B cell (primary cell): Measurements from ENCODE around the gene GMPPA. TPM values are rescaled to one million over a fixed set of nuclear protein-coding genes. Genes with fewer than 3 reads are reported as not detected.

ENCODE experiments used
- ATAC-seq: fragments of 200-7000 bp; cut with Tn5 transposase; one replicate; pipeline ENCODE4 v1.10.0; 2021; ENCODE audit warnings: low read depth, mild to moderate bottlenecking, moderate number of reproducible peaks, moderate library complexity
- CTCF ChIA-PET: fragments of 350-600 bp; sonication (Branson Sonifier 250); formaldehyde crosslinking; loops from one replicate; lab custom pipeline; 2021; ENCODE audit warnings: antibody characterized with exemption, inconsistent platforms; lab: Charles Lee
- POLR2A ChIA-PET: fragments of 350-600 bp; sonication (Branson Sonifier 250); formaldehyde crosslinking; loops from one replicate; lab custom pipeline; 2021; ENCODE audit warnings: antibody characterized with exemption; lab: Charles Lee
- DNase-seq: peaks from one replicate; pipeline ENCODE4 v3.0.0; 2013
- H2AFZ ChIP-seq: 2 replicates; pipeline ENCODE4 v1.6.1; 2012; ENCODE audit warnings: mild to moderate bottlenecking, low read depth, low read length; ENCODE audit not compliant: insufficient read depth, poor library complexity, severe bottlenecking
- H3K27ac ChIP-seq, 2 donors: 1 replicate in 1 of 2; 2 replicates in 1 of 2; pipeline ENCODE4 v1.5.1; 2012 to 2013; ENCODE audit warnings: low read length in 2 of 2, mild to moderate bottlenecking in 2 of 2, moderate library complexity in 1 of 2
- H3K27me3 ChIP-seq, 4 experiments: fragments of 200-600 bp in 1 of 4; sonication (generic) in 1 of 4; replicated peaks in 1 of 4; 1 replicate in 2 of 4; 2 replicates in 2 of 4; pipeline versions ENCODE4 v1.6.1 to v1.7.0; 2013 to 2016; ENCODE audit warnings: low read length in 3 of 4, mild to moderate bottlenecking in 2 of 4, mixed read lengths in 1 of 4, moderate library complexity in 1 of 4; ENCODE audit not compliant: insufficient read depth in 4 of 4, control insufficient read depth in 3 of 4; ENCODE audit errors: control extremely low read depth in 1 of 4
- H3K36me3 ChIP-seq, 2 experiments: replicated peaks in 1 of 2; 1 replicate in 1 of 2; 2 replicates in 1 of 2; pipeline versions ENCODE4 v1.6.1 to v1.7.1; 2013; ENCODE audit warnings: low read length in 1 of 2; ENCODE audit not compliant: insufficient read depth in 2 of 2, control insufficient read depth in 1 of 2; ENCODE audit errors: control extremely low read depth in 1 of 2, extremely low read depth in 1 of 2
- H3K4me1 ChIP-seq, 2 donors: fragments of 200-600 bp in 1 of 2; sonication (generic) in 1 of 2; 1 replicate in 1 of 2; 2 replicates in 1 of 2; pipeline versions ENCODE4 v1.5.1 to v1.6.1; 2013 to 2017; ENCODE audit warnings: low read length in 2 of 2; ENCODE audit not compliant: control insufficient read depth in 2 of 2, insufficient read depth in 2 of 2
- H3K4me2 ChIP-seq: replicated peaks from 2 replicates; pipeline ENCODE3; 2012; ENCODE audit warnings: mild to moderate bottlenecking, low read depth, low read length; ENCODE audit not compliant: poor library complexity, severe bottlenecking
- H3K4me3 ChIP-seq, 5 experiments: fragments of 200-600 bp in 1 of 5; sonication (generic) in 1 of 5; 1 replicate in 3 of 5; 2 replicates in 2 of 5; pipeline versions ENCODE4 v1.5.1 to v1.7.0; 2011 to 2016; ENCODE audit warnings: low read length in 4 of 5, mild to moderate bottlenecking in 4 of 5, low read depth in 2 of 5, control low read depth in 1 of 5, moderate library complexity in 1 of 5; ENCODE audit not compliant: insufficient read depth in 1 of 5; ENCODE audit errors: control extremely low read depth in 1 of 5, extremely low read depth in 1 of 5
- H3K79me2 ChIP-seq: fragments of 200-600 bp; sonication (generic); one replicate; pipeline ENCODE4 v1.6.0; 2016; ENCODE audit warnings: low read length; ENCODE audit not compliant: control insufficient read depth, insufficient read depth
- H3K9ac ChIP-seq: fragments of 200-600 bp; sonication (generic); 2 replicates; pipeline ENCODE4 v1.6.1; 2017; ENCODE audit warnings: mild to moderate bottlenecking, low read length, moderate library complexity
- H3K9me3 ChIP-seq, 3 donors: one replicate each; pipeline versions ENCODE4 v1.6.1 to v1.7.1; 2013; ENCODE audit warnings: low read length in 2 of 3; ENCODE audit not compliant: control insufficient read depth in 2 of 3, insufficient read depth in 1 of 3; ENCODE audit errors: control extremely low read depth in 1 of 3
- H4K20me1 ChIP-seq: 2 replicates; pipeline ENCODE4 v1.6.0; 2012; ENCODE audit warnings: mild to moderate bottlenecking, low read length; ENCODE audit not compliant: insufficient read depth, control insufficient read depth, poor library complexity, severe bottlenecking
- H3K27ac Mint-ChIP-seq: one replicate; pipeline ENCODE4 v1.8.0; 2021; ENCODE audit warnings: mixed read lengths
- H3K27me3 Mint-ChIP-seq: one replicate; pipeline ENCODE4 v1.8.0; 2021; ENCODE audit warnings: mixed read lengths
- H3K4me1 Mint-ChIP-seq: one replicate; pipeline ENCODE4 v1.8.0; 2021; ENCODE audit warnings: mixed read lengths
- H3K4me3 Mint-ChIP-seq: one replicate; pipeline ENCODE4 v1.8.0; 2021; ENCODE audit warnings: mixed read lengths
- H3K9me3 Mint-ChIP-seq: one replicate; pipeline ENCODE4 v1.8.0; 2022; ENCODE audit warnings: mixed read lengths; ENCODE audit not compliant: insufficient read depth
- CTCF ChIP-seq: fragments of 200-600 bp; IDR thresholded peaks from one replicate; pipeline ENCODE4 v1.8.0; 2022; ENCODE audit warnings: antibody characterized with exemption, mild to moderate bottlenecking
- EZH2 ChIP-seq: IDR thresholded peaks from 2 replicates; pipeline ENCODE4 v1.6.1; 2012; ENCODE audit warnings: borderline replicate concordance, low read depth, mild to moderate bottlenecking, moderate library complexity, low read length; ENCODE audit not compliant: insufficient read depth, poor library complexity, severe bottlenecking
- WGBS: methylation state at CpG from one replicate; pipeline ENCODE4 v1.1.5; 2013; ENCODE audit warnings: missing lambda C conversion rate; ENCODE audit not compliant: insufficient coverage; 5-methylcytosine and 5-hydroxymethylcytosine counted together
- intact Hi-C: fragments of 100-400 bp; cut with micrococcal nuclease; formaldehyde crosslinking; loops from one replicate; pipeline ENCODE4 v1.10.0; 2022
- polyA plus RNA-seq: library from polyadenylated mRNA; depleted of rRNA; stranded (reverse); fragments of >200 nt; gene quantifications from 2 replicates; pipeline ENCODE4 v1.2.3, GENCODE V29; 2012
- total RNA-seq, 2 donors: library from RNA; stranded (reverse); fragments of 120-200 nt in 1 of 2; gene quantifications; 1 replicate in 1 of 2; 2 replicates in 1 of 2; pipeline versions ENCODE4 v1.2.3 to v1.2.4, GENCODE V29; 2013 to 2022

GMPPA gene
- total and polyA plus RNA-seq, 2 donors (not counting 1 experiment from before 2014, with no cell fraction given) = 27.8 to 67.9 TPM

- Mint-ChIP-seq H3K4me3 (no peak overlapping the region), H3K9me3 (no peaks in the 10 kb centered on the region), H3K27me3 (peaks cover 49% of the 10 kb centered on the region), H3K4me1 (peaks cover 3% of the 10 kb centered on the region), H3K27ac (no peak overlapping the region)
- no peak for ATAC-seq
- Histone ChIP-seq H3K4me3 (no peak overlapping the region), H3K4me2 (no peak overlapping the region), H4K20me1 (no peaks in the 10 kb centered on the region), H2AFZ (no peak overlapping the region), H3K27me3 (peaks cover 0 to 62% (median 14%) of the 10 kb centered on the region in 4 experiments), H3K9me3 (no peaks in the 10 kb centered on the region), H3K4me1 (peaks cover 4 to 5% of the 10 kb centered on the region in 2 donors), H3K27ac (no peak overlapping the region), H3K36me3 (no peaks in the 10 kb centered on the region), H3K79me2 (no peaks in the 10 kb centered on the region), H3K9ac (no peak overlapping the region)
- no peak for DNase-seq
- ChIA-PET CTCF (interaction anchor here (1.0 to 8.8 kb wide), 2 partner anchors 8 to 74 kb away, joined by 3 to 146 read pairs; no protein-coding TSS in a partner anchor), POLR2A (no interaction called here)
- intact Hi-C loops = no loop called here
- WGBS = 100% methylated on average over 2 of the region's 6 CpGs
- TF ChIP-seq EZH2 (no peak), CTCF (no peak)
Observed at GRCh38 chr2:219533930-219534661, 35.4 kb downstream of the GMPPA start.

- H3K27me3 Mint-ChIP-seq = peaks cover 31% of the 10 kb centered on the region
- no peak for DNase-seq
- H3K27me3 ChIP-seq = peaks cover 0 to 61% (median 6%) of the 10 kb centered on the region in 4 experiments
Observed at GRCh38 chr2:219536425-219536824, 37.7 kb downstream of the GMPPA start.

More at GRCh38 chr2:219536425-219536824, 37.7 kb downstream of the GMPPA start:
- intact Hi-C loops = no loop called here
- no peak overlapping the region for H3K27ac Mint-ChIP-seq
- H3K4me3 Mint-ChIP-seq = no peak overlapping the region
- Histone ChIP-seq H2AFZ (no peak overlapping the region), H3K4me3 (no peak overlapping the region), H4K20me1 (no peaks in the 10 kb centered on the region), H3K27ac (no peak overlapping the region), H3K4me2 (no peak overlapping the region), H3K9me3 (peaks cover 0 to 1% (median 0%) of the 10 kb centered on the region in 3 donors), H3K4me1 (peaks cover 3 to 4% of the 10 kb centered on the region in 2 donors), H3K79me2 (no peaks in the 10 kb centered on the region), H3K36me3 (no peaks in the 10 kb centered on the region), H3K9ac (no peak overlapping the region)
- ChIA-PET POLR2A (no interaction called here), CTCF (interaction anchor here (1.1 kb wide), 1 partner anchor 41 kb away, joined by 3 read pairs; no protein-coding TSS in a partner anchor)
- peaks cover 4% of the 10 kb centered on the region for H3K4me1 Mint-ChIP-seq
- no peak for TF ChIP-seq EZH2
- TF ChIP-seq CTCF = no peak
- no peaks in the 10 kb centered on the region for H3K9me3 Mint-ChIP-seq
- 88% methylated on average over 13 of the region's 16 CpGs for WGBS
- ATAC-seq = no peak
